ENCODE measurements around the gene NEURL1B.
A peak's percentile ranks its signal among the peaks of the same experiment; 100 is the strongest.

Gene NEURL1B

GRCh38 chr5:172694541-172694940 is 53.5 kb downstream of the NEURL1B start:
- TF ChIP-seq CTCF (IDR thresholded peaks at IDR 0.05; ENCODE audit: low read length, missing control alignments), result no peak
- H3K4me3 ChIP-seq (replicated peaks; ENCODE audit: low read depth, low read length), result no peak overlapping the region
- no peak for DNase-seq (ENCODE audit: low read depth)

- no peak for TF ChIP-seq CTCF (IDR thresholded peaks at IDR 0.05; ENCODE audit: low read length, missing control alignments)
- no peak overlapping the region for H3K4me3 ChIP-seq (replicated peaks; ENCODE audit: low read depth, low read length)
- no peak for DNase-seq (ENCODE audit: low read depth)
Observed at GRCh38 chr5:172695232-172696054, 54.4 kb downstream of the NEURL1B start.

- DNase-seq (ENCODE audit: low read depth), result no peak
- TF ChIP-seq CTCF (IDR thresholded peaks at IDR 0.05; ENCODE audit: low read length, missing control alignments), result no peak
- no peak overlapping the region for H3K4me3 ChIP-seq (replicated peaks; ENCODE audit: low read depth, low read length)
Observed at GRCh38 chr5:172696171-172696849, 55.2 kb downstream of the NEURL1B start.

GRCh38 chr5:172697123-172698121 is 56.4 kb downstream of the NEURL1B start:
- peak overlapping the region; percentile 70 for H3K4me3 ChIP-seq (replicated peaks; ENCODE audit: low read depth, low read length)
- DNase-seq (ENCODE audit: low read depth), result peak; percentile 88
- peak; percentile 91 for TF ChIP-seq CTCF (IDR thresholded peaks at IDR 0.05; ENCODE audit: low read length, missing control alignments)

- TF ChIP-seq CTCF (IDR thresholded peaks at IDR 0.05; ENCODE audit: low read length, missing control alignments), result no peak
- no peak for DNase-seq (ENCODE audit: low read depth)
- no peak overlapping the region for H3K4me3 ChIP-seq (replicated peaks; ENCODE audit: low read depth, low read length)
Observed at GRCh38 chr5:172699423-172699822, 58.4 kb downstream of the NEURL1B start.

- DNase-seq (ENCODE audit: low read depth), result no peak
- TF ChIP-seq CTCF (IDR thresholded peaks at IDR 0.05; ENCODE audit: low read length, missing control alignments), result no peak
- H3K4me3 ChIP-seq (replicated peaks; ENCODE audit: low read depth, low read length), result no peak overlapping the region
Observed at GRCh38 chr5:172699999-172700364, 58.9 kb downstream of the NEURL1B start.

Measured in fibroblast of pulmonary artery (primary cell).